NCI-H2107 treated with DMSO at 0.1 percent for 48 hours (cell line): ENCODE results near the gene ZNF41.
"Not testable (repeated sequence)": the region's sequence is repeated elsewhere in the genome, so short reads cannot be mapped to it uniquely, and the experiment has no call there.

ENCODE experiments used
- DNase-seq: peaks from one replicate; lab custom pipeline; 2025; ENCODE audit not compliant: unreplicated experiment; lab: John Stamatoyannopoulos, UW

ZNF41 gene

GRCh38 chrX:47482512-47483305 is at the start of gene ZNF41:
Gene ZNF41 (minus strand): TSS chrX:47483222. CDS start chrX:47467481, 15,741 bp downstream.
- peak; percentile 85 for DNase-seq

GRCh38 chrX:47530049-47530448 is 47.0 kb upstream of the ZNF41 start:
- no peak for DNase-seq

- DNase-seq, result no peak
Measured at GRCh38 chrX:47529548-47529947, 46.5 kb upstream of the ZNF41 start.

GRCh38 chrX:47523713-47524166 is 40.7 kb upstream of the ZNF41 start:
- DNase-seq, result no peak

GRCh38 chrX:47523297-47523696 is 40.3 kb upstream of the ZNF41 start:
- DNase-seq, result peak; percentile 58

GRCh38 chrX:47518144-47518543 is 35.1 kb upstream of the ZNF41 start:
- DNase-seq, result no peak

- DNase-seq, result no peak
Measured at GRCh38 chrX:47515941-47516665, 33.1 kb upstream of the ZNF41 start.

GRCh38 chrX:47514533-47515235 is 31.7 kb upstream of the ZNF41 start:
- DNase-seq, result no peak

- not testable (repeated sequence) for DNase-seq
Measured at GRCh38 chrX:47513034-47513965, 30.3 kb upstream of the ZNF41 start.

- not testable (repeated sequence) for DNase-seq
Measured at GRCh38 chrX:47512383-47512782, 29.4 kb upstream of the ZNF41 start.

GRCh38 chrX:47507153-47507867 is 24.3 kb upstream of the ZNF41 start:
- DNase-seq, result no peak

GRCh38 chrX:47503151-47503550 is 20.1 kb upstream of the ZNF41 start:
- no peak for DNase-seq

GRCh38 chrX:47502316-47503125 is 19.5 kb upstream of the ZNF41 start:
- DNase-seq, result peak; percentile 76

- DNase-seq, result peak; percentile 31
Measured at GRCh38 chrX:47501226-47502074, 18.4 kb upstream of the ZNF41 start.

GRCh38 chrX:47500554-47500953 is 17.5 kb upstream of the ZNF41 start:
- no peak for DNase-seq

- no peak for DNase-seq
Measured at GRCh38 chrX:47499293-47499692, 16.3 kb upstream of the ZNF41 start.

- no peak for DNase-seq
Measured at GRCh38 chrX:47498411-47498810, 15.4 kb upstream of the ZNF41 start.

- peak; percentile 18 for DNase-seq
Measured at GRCh38 chrX:47497271-47497888, 14.4 kb upstream of the ZNF41 start.
